Measurements from ENCODE around the gene GJB1.
"Not testable (repeated sequence)": the region's sequence is repeated elsewhere in the genome, so short reads cannot be mapped to it uniquely, and the experiment has no call there.

GJB1 gene

GRCh38 chrX:71256051-71256450 lies 33.0 kb downstream of the GJB1 start:
- no peak for DNase-seq (ENCODE audit: low spot score)

- no peak for DNase-seq (ENCODE audit: low spot score)
Measured at GRCh38 chrX:71256856-71257255, 33.8 kb downstream of the GJB1 start.

- DNase-seq (ENCODE audit: low spot score): not testable (repeated sequence)
Measured at GRCh38 chrX:71268624-71269023, 45.6 kb downstream of the GJB1 start.

- no peak for DNase-seq (ENCODE audit: low spot score)
Measured at GRCh38 chrX:71269801-71270395, 46.9 kb downstream of the GJB1 start.

- DNase-seq (ENCODE audit: low spot score): not testable (repeated sequence)
Measured at GRCh38 chrX:71272313-71272712, 49.3 kb downstream of the GJB1 start.
